Left lung (tissue), 10 donors: ENCODE results near the gene TIRAP. TPM values are rescaled to one million over a fixed set of nuclear protein-coding genes. Genes with fewer than 3 reads are reported as not detected.

ENCODE experiments used
- ATAC-seq: fragments of 200-7000 bp; cut with Tn5 transposase; one replicate; pipeline ENCODE4 v1.9.1; 2020; ENCODE audit warnings: moderate library complexity
- DNase-seq, 4 donors: peaks; one replicate each; pipeline ENCODE4 v3.0.0-alpha.2; 2013 to 2020
- H3K27ac ChIP-seq, 2 donors: fragments of 200-600 bp; sonication (generic) in 1 of 2; one replicate each; pipeline versions ENCODE4 v1.5.0 to v1.8.0; 2020 to 2021
- H3K27me3 ChIP-seq, 2 donors: fragments of 200-600 bp; sonication (generic) in 1 of 2; one replicate each; pipeline versions ENCODE4 v1.5.0 to v1.8.0; 2020 to 2021
- H3K36me3 ChIP-seq, 2 donors: fragments of 200-600 bp; sonication (generic) in 1 of 2; one replicate each; pipeline versions ENCODE4 v1.5.0 to v1.8.0; 2020 to 2021
- H3K4me1 ChIP-seq, 2 donors: fragments of 200-600 bp; one replicate each; pipeline ENCODE4 v1.8.0; 2021
- H3K4me3 ChIP-seq, 2 donors: fragments of 200-600 bp; sonication (generic) in 1 of 2; one replicate each; pipeline versions ENCODE4 v1.5.0 to v1.8.0; 2020 to 2021; ENCODE audit warnings: mild to moderate bottlenecking in 1 of 2
- H3K9me3 ChIP-seq, 2 donors: fragments of 200-600 bp; sonication (generic) in 1 of 2; one replicate each; pipeline versions ENCODE4 v1.5.0 to v1.8.0; 2020 to 2021
- CTCF ChIP-seq, 2 donors: fragments of 200-600 bp; sonication (generic) in 1 of 2; IDR thresholded peaks; one replicate each; pipeline versions ENCODE4 v1.5.0 to v1.8.0; 2021; ENCODE audit warnings: antibody characterized with exemption in 2 of 2
- intact Hi-C, 2 donors: fragments of 100-400 bp; cut with DNase I; formaldehyde crosslinking; loops; one replicate each; pipeline versions ENCODE4 v1.11.2 to v1.14.2; 2022
- polyA plus RNA-seq, 6 donors: library from polyadenylated mRNA; unstranded; fragments of 120-200 nt; gene quantifications; one replicate each; pipeline ENCODE4 v1.2.1, GENCODE V29; 2013; ENCODE audit not compliant: insufficient read length in 6 of 6
- total RNA-seq, 2 donors: library from RNA; stranded (reverse); fragmentation: NEBNext Ultra II Directional; extraction: Animal tissue kit (Norgen Biotek cat#: 25700); gene quantifications; one replicate each; pipeline ENCODE4 v1.2.1, GENCODE V29; 2021
- donor health status: DM: no; HTN: yes; CAD: no.
- donor health status: DM: no; HTN: no; CAD: no.

The TIRAP gene
- total and polyA plus RNA-seq, 8 donors = 8.5 to 21.0 (median 19.2) TPM

GRCh38 chr11:126339073-126339862 lies 56.4 kb downstream of the TIRAP start:
- TF ChIP-seq CTCF (IDR thresholded peaks at IDR 0.05) = no peak
- no peak overlapping the region for H3K27ac ChIP-seq
- H3K4me3 ChIP-seq = no peak overlapping the region
- intact Hi-C loops = no loop called here
- H3K36me3 ChIP-seq = peaks cover 0 to 51% of the 10 kb centered on the region in 2 donors
- ATAC-seq (peak; percentile 34), DNase-seq (no peak)
- H3K9me3 ChIP-seq = no peaks in the 10 kb centered on the region
- no peaks in the 10 kb centered on the region for H3K27me3 ChIP-seq
- H3K4me1 ChIP-seq = peaks cover 15 to 35% of the 10 kb centered on the region in 2 donors

GRCh38 chr11:126339863-126340434 lies 57.1 kb downstream of the TIRAP start:
- ATAC-seq = peak; percentile 79
- H3K27me3 ChIP-seq = no peaks in the 10 kb centered on the region
- H3K36me3 ChIP-seq = peaks cover 0 to 56% of the 10 kb centered on the region in 2 donors
- no peak overlapping the region for H3K4me3 ChIP-seq
- peaks cover 15 to 38% of the 10 kb centered on the region in 2 donors for H3K4me1 ChIP-seq
- no peaks in the 10 kb centered on the region for H3K9me3 ChIP-seq
- DNase-seq = peak in 2 of 4 donors; percentile 64 to 81
- peak overlapping the region in 1 of 2 donors; percentile 37 for H3K27ac ChIP-seq
- TF ChIP-seq CTCF (IDR thresholded peaks at IDR 0.05) = no peak
- intact Hi-C loops = no loop called here

DNA sequence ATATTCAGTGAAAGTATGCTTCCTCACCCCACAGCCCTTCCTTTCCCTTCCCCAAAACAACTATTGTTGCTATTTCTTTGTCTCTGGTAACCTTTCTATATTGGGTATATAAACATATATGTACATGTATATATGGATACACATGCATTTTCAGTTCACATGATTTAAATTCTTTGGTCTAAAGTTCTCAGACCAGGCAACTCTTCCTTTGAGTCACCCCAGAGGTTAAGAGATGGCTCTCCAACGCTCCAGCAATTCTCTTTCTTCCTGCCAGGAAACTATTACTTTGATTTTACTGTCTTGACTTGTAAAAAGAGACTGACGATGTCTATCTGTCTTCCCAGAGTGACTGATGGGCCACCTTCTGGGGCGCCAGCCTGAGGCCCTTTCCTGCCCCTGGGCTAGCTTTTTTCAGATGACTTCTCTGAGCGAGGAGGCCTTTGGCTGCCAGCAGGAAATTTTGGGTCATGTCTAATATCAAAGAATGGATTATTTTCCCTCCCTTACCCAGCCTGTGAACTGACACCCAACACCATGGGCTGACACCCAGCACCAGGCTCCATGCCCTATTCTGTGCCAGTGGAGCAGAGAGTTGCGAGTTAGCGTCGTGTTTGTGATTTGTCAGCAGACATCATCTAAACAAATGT lies 58.2 kb downstream of the TIRAP start:
- peaks cover 15 to 45% of the 10 kb centered on the region in 2 donors for H3K4me1 ChIP-seq
- H3K4me3 ChIP-seq = no peak overlapping the region
- no peak for TF ChIP-seq CTCF (IDR thresholded peaks at IDR 0.05)
- no peak overlapping the region for H3K27ac ChIP-seq
- DNase-seq (no peak), ATAC-seq (no peak)
- H3K36me3 ChIP-seq = peaks cover 0 to 64% of the 10 kb centered on the region in 2 donors
- no peaks in the 10 kb centered on the region for H3K27me3 ChIP-seq
- intact Hi-C loops = no loop called here
- no peaks in the 10 kb centered on the region for H3K9me3 ChIP-seq

- no peak overlapping the region for H3K27ac ChIP-seq
- intact Hi-C loops = no loop called here
- peaks cover 15 to 45% of the 10 kb centered on the region in 2 donors for H3K4me1 ChIP-seq
- DNase-seq (no peak), ATAC-seq (no peak)
- no peaks in the 10 kb centered on the region for H3K27me3 ChIP-seq
- no peak for TF ChIP-seq CTCF (IDR thresholded peaks at IDR 0.05)
- H3K4me3 ChIP-seq = no peak overlapping the region
- H3K9me3 ChIP-seq = no peaks in the 10 kb centered on the region
- H3K36me3 ChIP-seq = peaks cover 0 to 64% of the 10 kb centered on the region in 2 donors
Observed at GRCh38 chr11:126341760-126342161, 58.9 kb downstream of the TIRAP start.

- no peaks in the 10 kb centered on the region for H3K9me3 ChIP-seq
- ATAC-seq = no peak
- no peak for TF ChIP-seq CTCF (IDR thresholded peaks at IDR 0.05)
- DNase-seq = no peak
- no peaks in the 10 kb centered on the region for H3K27me3 ChIP-seq
- H3K4me1 ChIP-seq = peaks cover 15 to 45% of the 10 kb centered on the region in 2 donors
- H3K4me3 ChIP-seq = no peak overlapping the region
- no peak overlapping the region for H3K27ac ChIP-seq
- intact Hi-C loops = no loop called here
- peaks cover 0 to 64% of the 10 kb centered on the region in 2 donors for H3K36me3 ChIP-seq
Observed at GRCh38 chr11:126343051-126343450, 60.2 kb downstream of the TIRAP start.
